ENCODE data around the gene CNOT6.

Gene CNOT6

GRCh38 chr5:180624587-180624986 lies 130.4 kb downstream of the CNOT6 start:
- DNase-seq = no peak

- no peak for DNase-seq
Observed at GRCh38 chr5:180625125-180625790, 131.1 kb downstream of the CNOT6 start.

DNA sequence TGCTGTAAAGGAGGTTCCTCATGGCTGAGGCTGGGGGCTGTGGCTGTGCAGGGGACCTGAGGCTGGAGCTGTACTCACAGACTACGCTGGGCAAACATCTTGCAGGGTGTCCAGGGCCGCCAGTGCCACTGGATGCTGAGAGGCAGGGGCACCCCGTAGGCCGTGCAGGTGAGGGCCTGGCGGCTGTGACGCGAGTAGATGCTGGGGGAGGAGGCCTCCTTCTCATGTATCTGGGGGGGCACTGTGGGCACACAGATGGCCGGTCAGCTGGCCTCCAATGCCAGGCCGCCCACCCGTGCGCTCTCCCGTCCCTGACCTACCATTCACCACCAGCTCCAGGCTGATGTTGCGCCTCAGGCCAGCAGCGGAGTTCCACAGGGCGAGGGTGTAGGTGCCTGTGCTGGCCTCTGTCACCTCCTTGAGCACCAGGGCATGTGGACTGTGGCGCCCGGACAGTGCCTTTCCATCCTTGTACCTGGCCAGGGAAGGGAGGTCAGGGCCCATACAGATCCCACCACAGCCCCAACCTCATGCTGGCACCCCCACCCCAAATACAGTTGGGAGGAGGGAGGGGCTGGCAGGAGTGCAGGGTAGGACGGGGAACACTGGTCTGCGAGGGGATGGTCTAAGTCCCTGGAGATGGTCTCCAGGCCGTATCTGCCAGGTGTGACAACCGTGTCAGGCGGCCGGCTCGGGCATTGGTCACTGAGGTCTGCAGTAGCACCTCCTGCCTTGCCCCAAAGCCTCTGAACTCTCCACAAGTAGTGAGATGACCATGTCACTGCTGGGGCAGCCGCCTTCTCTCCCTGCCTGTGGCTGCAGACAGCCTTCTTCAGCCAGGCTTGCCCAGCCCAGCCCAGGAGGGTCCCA lies 131.8 kb downstream of the CNOT6 start:
- no peak for DNase-seq

- no peak for DNase-seq
Observed at GRCh38 chr5:180626661-180627385, 132.6 kb downstream of the CNOT6 start.

GRCh38 chr5:180627386-180628120 lies 133.4 kb downstream of the CNOT6 start:
- DNase-seq = no peak

All from NCI-H526 treated with DMSO at 0.1 percent for 48 hours (cell line).